ENCODE results near the gene MLPH.

Gene MLPH

GRCh38 chr2:237503201-237503600, 16.1 kb downstream of the MLPH start:
- no peak for DNase-seq

DNA sequence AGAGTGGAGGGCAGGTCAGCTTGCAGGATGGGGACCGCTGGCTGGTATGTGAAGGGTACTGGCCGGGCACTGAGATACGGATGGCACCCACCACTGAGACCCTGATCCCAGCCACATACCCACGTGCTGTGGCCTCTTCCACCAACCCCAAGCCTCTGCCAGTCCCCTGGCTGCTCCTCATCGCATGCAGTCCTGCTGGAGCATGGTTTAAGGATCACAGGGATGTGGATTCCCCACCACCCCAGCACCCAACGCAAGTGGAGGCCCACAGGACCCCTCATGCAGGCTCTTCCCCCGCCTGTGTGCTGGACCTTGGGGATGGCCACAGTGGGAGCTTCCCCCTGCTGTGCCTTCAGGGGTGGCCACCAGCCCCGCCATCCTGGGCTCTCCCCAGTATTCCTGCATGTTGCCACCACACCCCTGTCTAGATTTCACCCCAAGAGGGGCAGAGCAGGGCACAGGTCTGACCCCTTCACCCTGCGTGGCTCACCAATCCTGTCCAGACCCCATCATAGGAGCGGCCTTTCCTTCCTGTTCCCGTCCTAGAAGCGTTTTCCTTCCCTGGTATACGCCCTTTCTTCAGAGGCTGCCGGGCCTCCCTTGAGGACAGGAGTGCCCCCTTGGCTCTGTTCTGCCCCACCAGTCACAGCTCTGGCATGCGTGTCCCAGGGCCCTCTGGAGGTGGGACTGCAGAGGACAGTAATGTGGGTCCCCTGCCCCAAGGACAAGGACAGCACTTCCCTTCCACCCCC, 18.3 kb downstream of the MLPH start:
- no peak for DNase-seq

- DNase-seq, result no peak
These were observed 20.5 kb downstream of the MLPH start for GRCh38 chr2:237507512-237507911.

- DNase-seq, result no peak
These were observed 21.3 kb downstream of the MLPH start for GRCh38 chr2:237508361-237508760.

- no peak for DNase-seq
These were observed 22.1 kb downstream of the MLPH start for GRCh38 chr2:237509151-237509550.

GRCh38 chr2:237509905-237510304, 22.9 kb downstream of the MLPH start:
- DNase-seq, result no peak

DNA sequence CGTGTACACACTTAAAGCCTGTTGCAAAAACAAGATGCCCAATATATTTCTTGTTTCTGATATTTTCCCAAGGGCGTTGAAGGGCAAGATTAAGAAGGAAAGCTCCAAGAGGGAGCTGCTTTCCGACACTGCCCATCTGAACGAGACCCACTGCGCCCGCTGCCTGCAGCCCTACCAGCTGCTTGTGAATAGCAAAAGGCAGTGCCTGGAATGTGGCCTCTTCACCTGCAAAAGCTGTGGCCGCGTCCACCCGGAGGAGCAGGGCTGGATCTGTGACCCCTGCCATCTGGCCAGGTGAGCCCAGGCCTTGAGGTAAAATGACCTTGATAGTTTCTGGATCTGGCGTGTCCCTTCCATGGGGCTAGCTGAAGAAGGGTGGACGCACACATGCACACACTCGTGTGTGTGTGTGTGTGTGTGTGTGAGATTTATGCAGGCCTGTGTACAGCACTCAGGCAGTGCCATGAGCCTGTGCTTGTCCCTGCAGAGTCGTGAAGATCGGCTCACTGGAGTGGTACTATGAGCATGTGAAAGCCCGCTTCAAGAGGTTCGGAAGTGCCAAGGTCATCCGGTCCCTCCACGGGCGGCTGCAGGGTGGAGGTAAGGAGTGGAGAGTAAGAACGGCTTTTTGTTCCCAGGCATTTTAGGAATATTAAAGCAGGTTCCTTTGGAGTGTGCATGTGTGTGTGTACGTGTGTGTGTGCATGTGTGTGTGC, 23.6 kb downstream of the MLPH start:
- no peak for DNase-seq

- no peak for DNase-seq
These were observed 24.4 kb downstream of the MLPH start for GRCh38 chr2:237511433-237511832.

- DNase-seq, result no peak
These were observed 24.9 kb downstream of the MLPH start for GRCh38 chr2:237511885-237512405.

DNA sequence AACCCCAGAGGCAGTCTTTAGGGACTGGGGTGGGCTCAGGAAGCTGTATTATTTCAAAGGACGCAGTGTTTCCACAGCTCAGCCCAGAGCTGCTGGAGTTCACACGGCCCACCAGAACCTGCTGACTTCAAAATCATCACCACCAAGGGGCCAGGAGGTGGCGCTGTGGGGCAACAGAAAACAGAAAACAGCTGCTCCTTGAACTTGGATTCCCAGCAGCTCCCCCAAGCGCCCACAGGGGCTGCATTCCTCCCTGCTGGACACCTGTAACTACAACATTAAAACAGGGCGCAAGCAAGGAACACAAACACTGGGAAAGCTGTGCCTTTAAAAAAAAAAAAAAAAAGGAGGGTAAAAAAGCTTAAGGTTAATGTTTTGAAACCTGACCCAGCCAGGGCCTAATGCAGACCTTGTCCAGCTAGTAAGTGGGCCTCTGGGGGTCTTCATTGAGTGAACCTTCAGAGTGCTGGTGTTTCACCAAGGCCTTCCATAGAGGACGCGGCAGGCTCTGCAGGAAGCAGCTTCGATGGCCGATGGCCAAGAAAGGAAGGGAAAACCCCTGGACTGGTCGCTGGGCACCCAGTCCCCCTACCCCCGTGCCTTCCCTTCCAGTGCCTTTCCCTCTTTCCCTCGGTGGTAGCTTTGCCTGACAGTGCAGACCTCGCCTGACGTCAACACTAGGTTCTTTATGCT, 25.9 kb downstream of the MLPH start:
- DNase-seq, result peak; percentile 77

- no peak for DNase-seq
These were observed 26.6 kb downstream of the MLPH start for GRCh38 chr2:237513693-237514092.

DNA sequence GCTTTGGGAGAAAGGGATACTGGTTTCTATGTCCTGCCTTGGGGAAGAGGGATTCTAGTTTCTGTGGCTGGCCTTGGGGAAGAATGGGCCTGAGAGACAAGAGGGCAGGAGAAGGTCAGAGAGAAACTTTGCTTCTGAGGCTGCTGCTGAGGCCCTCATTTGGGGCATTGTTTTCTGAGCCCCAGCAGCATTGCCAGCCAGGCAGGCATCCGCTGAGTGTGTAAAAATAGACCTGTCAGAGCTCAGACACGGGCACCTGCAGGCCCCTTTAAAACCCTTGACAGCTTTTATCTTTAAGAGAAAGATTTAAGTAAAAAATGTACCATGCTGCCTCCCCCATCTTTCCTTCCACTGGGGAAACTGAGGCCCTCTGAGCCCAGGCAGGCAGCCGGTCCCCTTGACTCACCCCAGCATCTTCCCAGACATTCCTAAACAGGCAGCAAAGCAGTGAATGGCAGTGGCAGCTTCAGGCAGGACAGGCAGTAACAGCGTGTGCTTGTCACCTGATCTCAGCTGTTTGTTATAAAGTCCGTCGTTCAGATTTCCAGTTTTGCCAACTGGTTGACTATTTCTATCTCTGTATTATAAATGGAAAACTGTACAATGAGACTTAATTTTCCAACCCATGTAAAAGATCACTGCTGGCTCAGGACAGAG, 27.6 kb downstream of the MLPH start:
- no peak for DNase-seq

DNA sequence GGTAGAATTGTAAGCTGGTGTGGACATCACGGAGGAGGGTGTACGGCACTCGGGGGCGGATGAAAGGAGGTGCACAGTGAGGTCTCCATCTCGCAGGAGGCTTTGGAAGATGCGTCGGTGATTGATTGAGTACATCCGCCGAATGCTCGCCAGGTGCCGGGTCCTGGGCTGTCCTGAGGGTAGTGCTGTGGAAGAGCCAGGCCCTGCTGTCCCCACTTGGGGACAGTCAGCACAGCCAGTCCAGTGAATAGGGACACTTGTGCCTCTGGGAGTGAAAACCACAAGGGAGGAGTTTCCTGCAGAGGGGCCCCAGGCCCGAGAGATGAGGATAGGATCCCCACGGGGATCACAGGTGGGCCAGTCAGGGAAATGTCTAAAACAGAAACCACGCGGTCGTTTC, 28.1 kb downstream of the MLPH start:
- no peak for DNase-seq

DNA sequence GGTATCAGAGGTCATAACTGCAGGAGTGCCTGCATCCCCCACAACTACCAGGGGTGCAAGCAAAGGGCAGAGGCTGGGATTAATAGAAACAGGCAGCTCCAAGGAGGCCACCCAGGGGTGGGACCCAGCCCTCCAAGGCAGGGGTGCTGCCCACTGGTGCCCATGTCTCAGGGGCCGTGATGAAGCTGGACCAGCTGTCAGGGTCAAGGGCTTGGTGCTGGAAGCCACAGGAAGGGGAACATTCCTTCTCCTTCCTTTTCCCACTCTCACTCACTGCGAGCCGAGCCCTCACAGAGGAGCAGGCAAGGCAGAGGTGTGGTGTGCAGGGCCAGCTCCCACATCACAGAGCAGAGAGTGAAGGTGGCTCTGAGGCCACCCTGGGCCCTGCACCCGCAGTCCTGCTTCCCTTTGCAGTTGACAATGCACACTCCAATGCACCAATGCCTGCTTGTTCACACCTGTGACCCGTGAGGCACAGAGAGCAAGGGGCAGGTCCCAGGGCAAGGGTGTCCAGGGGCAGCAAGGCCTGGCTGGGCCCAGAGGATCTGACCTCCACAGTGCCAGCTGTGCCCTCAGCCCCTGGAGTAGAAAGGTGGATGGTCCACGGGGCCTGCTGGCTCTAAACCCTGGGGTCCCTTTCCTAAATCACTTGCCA, 28.7 kb downstream of the MLPH start:
- no peak for DNase-seq

DNA sequence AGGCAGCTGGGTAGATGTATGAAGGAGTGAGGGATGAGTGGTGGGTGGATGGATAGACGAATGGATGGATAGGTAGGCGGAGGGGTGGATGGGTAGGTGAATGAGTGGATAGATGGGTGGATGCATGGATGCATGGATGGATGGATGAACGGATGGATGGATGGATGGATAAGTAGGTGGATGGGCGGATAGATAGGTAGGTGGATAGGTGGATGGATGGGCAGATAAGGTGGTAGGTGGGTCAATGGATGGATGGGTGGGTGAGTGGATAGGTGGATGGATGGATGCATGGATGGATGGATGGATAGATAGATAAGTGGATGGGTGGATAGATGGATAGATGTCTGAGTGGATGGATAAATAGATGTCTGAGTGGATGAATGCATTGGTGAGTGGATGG, 30.1 kb downstream of the MLPH start:
- DNase-seq, result no peak

GRCh38 chr2:237517990-237518389, 30.9 kb downstream of the MLPH start:
- no peak for DNase-seq

- DNase-seq, result no peak
These were observed 32.6 kb downstream of the MLPH start for GRCh38 chr2:237519506-237520245.

DNA sequence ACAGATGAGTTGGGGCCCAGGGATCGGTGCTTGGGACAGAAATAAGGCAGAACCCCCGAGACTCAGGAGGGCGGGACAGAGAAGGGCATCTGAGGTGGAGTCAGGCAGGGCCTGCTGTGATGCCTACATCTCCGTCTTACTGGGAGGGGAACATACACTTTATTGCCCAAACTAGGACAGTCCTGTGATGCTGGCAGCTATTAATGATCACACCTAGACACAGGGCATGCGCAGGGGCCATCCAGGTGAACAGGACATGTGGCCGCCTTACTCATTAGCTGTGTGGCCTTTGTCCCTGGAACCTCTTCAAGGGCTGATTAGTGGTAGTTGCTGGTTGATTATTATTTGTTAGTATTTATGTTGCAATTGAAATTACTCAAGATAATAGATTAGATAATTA, 33.2 kb downstream of the MLPH start:
- no peak for DNase-seq

DNA sequence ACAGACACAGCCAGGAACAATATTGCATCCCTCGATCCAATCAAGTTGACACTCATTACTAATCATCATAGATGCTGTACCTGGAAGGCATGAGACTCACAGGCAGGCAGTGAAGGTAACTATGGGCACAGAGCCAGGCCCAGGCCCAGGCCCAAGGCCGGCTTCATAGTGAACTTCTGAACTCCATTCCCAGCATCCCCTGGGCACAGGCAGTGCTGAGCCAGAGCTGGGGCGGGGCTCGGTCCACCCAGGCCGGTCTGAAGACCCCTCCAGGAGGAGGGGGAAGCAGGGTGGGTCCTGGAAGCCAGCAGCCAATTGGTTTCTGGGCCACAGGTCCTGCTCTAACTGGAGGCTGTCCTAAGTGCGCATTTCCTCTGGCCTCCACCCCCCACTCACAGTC, 37.6 kb downstream of the MLPH start:
- DNase-seq, result no peak

DNA sequence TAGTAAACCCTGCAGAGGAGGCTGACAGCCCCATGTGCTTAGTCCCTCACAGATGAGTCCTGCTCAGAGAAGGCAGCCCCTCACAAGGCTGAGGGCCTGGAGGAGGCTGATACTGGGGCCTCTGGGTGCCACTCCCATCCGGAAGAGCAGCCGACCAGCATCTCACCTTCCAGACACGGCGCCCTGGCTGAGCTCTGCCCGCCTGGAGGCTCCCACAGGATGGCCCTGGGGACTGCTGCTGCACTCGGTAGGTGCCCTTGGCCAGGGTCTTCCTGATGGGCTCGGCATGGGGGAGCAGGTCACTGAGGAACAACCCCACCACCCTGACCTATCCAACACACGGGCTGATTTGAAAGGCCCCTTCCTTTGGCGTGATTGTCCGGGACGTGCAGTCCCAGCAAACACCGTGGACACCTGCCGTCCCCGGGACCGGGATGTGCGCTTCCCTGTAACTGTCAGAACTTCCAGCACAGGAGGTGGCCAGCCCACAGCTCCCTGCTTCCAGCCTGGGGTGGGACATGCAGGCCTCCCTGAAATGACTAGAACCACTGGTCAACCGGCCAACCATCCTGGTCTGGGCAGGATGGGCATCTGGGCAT, 38.6 kb downstream of the MLPH start:
- DNase-seq, result no peak

- no peak for DNase-seq
These were observed 40.2 kb downstream of the MLPH start for GRCh38 chr2:237527233-237527632.

GRCh38 chr2:237527766-237528165, 40.7 kb downstream of the MLPH start:
- no peak for DNase-seq
